SK-N-SH treated with all-trans-retinoic acid at 6 μM for 48 hours (cell line): ENCODE data around the gene SCAF4.

Experiments
- CREB5 ChIP-seq: fragments of 250-450 bp; sonication (Bioruptor Pico); IDR thresholded peaks from 2 replicates; pipeline ENCODE4 v1.5.1; 2020; ENCODE audit warnings: low read depth, mild to moderate bottlenecking, moderate library complexity
- CSDC2 ChIP-seq: fragments of 250-450 bp; sonication (Bioruptor Pico); IDR thresholded peaks from 2 replicates; pipeline ENCODE4 v1.5.0; 2020; ENCODE audit warnings: mild to moderate bottlenecking, moderate library complexity
- ESRRG ChIP-seq: fragments of 250-450 bp; sonication (Bioruptor Pico); IDR thresholded peaks from 2 replicates; pipeline ENCODE4 v1.6.1; 2021; ENCODE audit warnings: mild to moderate bottlenecking
- ISL1 ChIP-seq: fragments of 250-450 bp; sonication (Bioruptor Pico); IDR thresholded peaks from 2 replicates; pipeline ENCODE4 v2.1.2; 2022; ENCODE audit warnings: mild to moderate bottlenecking, moderate library complexity
- ZC3H10 ChIP-seq: fragments of 250-450 bp; sonication (Bioruptor Pico); IDR thresholded peaks from 2 replicates; pipeline ENCODE4 v1.5.1; 2021; ENCODE audit warnings: mild to moderate bottlenecking, moderate library complexity
- ZFP3 ChIP-seq: fragments of 250-450 bp; sonication (Bioruptor Pico); IDR thresholded peaks from 2 replicates; pipeline ENCODE4 v1.5.0; 2020; ENCODE audit warnings: mild to moderate bottlenecking, moderate library complexity
- ZFP30 ChIP-seq: fragments of 450-650 bp; formaldehyde crosslinking; IDR thresholded peaks from 2 replicates; pipeline ENCODE4 v1.5.0; 2022; ENCODE audit warnings: mild to moderate bottlenecking, moderate library complexity
- TF ChIP-seq, protein P1 (sequence below): fragments of 250-450 bp; sonication (Bioruptor Pico); IDR thresholded peaks from 2 replicates; pipeline ENCODE4 v1.8.0; 2020; ENCODE audit warnings: mild to moderate bottlenecking, moderate library complexity, borderline replicate concordance

DNA sequence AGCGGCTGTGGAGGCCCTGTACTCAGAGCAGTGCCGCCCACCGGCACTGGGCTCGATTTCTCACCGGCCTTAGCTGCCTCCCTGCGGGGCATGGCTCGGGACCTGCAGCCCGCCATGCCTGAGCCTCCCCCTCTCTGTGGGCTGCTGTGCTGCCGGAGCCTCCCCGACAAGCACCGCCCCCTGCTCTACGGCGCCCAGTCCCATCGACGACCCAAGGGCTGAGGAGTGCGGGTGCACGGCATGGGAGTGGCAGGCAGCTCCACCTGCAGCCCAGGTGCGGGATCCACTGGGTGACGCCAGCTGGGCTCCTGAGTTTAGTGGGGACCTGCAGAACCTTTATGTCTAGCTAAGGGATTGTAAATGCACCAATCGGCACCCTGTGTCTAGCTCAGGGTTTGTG, 77.6 kb downstream of the SCAF4 start:
- TF ChIP-seq ZFP30 (CRISPR knock-in tag): no peak
- no peak for TF ChIP-seq CREB5 (CRISPR knock-in tag)
- TF ChIP-seq ZC3H10 (CRISPR knock-in tag): no peak
- TF ChIP-seq, protein P1, sequence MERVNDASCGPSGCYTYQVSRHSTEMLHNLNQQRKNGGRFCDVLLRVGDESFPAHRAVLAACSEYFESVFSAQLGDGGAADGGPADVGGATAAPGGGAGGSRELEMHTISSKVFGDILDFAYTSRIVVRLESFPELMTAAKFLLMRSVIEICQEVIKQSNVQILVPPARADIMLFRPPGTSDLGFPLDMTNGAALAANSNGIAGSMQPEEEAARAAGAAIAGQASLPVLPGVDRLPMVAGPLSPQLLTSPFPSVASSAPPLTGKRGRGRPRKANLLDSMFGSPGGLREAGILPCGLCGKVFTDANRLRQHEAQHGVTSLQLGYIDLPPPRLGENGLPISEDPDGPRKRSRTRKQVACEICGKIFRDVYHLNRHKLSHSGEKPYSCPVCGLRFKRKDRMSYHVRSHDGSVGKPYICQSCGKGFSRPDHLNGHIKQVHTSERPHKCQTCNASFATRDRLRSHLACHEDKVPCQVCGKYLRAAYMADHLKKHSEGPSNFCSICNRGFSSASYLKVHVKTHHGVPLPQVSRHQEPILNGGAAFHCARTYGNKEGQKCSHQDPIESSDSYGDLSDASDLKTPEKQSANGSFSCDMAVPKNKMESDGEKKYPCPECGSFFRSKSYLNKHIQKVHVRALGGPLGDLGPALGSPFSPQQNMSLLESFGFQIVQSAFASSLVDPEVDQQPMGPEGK (CRISPR knock-in tag): no peak
- TF ChIP-seq ZFP3 (CRISPR knock-in tag): no peak
- TF ChIP-seq ESRRG (CRISPR knock-in tag): no peak
- no peak for TF ChIP-seq ISL1
- TF ChIP-seq CSDC2 (CRISPR knock-in tag): no peak
